Mucosa of gallbladder (tissue), 1 donor: Measurements from ENCODE around the gene AOC1. TPM values are rescaled to one million over a fixed set of nuclear protein-coding genes. Genes with fewer than 3 reads are reported as not detected.

Experiments used
- DNase-seq: peaks from one replicate; pipeline ENCODE4 v3.0.0-alpha.2; 2020; ENCODE audit warnings: low spot score
- total RNA-seq: library from RNA; stranded (reverse); gene quantifications from one replicate; pipeline ENCODE4 v1.2.1, GENCODE V29; 2021
- donor health status: DM: no; HTN: no; CAD: no.

AOC1 gene
- total RNA-seq, 1 donor from 2014 or later = 8.4 TPM

DNA sequence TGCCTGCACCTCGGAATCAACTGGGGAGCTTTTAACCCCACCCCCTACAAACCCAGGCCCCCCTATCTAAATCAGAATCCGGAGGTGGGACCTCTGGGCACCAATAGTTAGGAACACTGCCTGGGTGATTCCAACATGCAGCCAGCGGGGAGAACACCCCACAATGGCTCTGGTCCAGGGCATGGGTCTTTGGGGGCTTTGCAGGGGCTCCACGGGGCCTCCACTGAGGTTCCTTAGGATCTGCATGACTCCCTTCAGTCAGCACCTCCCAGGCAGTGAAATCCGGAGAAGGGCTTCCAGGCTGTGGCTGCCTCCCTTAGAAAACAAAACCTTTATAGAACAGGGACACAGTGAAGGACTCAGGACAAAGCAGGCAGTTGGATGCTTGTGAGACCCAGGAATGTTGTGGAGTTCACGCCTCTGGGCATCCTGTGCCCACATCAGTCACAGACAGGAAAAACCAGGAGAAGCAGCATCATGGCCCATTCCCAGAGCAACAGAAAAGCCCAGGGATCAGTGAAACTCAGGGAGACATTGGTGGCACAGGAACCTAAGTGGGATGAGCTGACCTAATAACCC, 16.5 kb upstream of the AOC1 start:
- no peak for DNase-seq

DNA sequence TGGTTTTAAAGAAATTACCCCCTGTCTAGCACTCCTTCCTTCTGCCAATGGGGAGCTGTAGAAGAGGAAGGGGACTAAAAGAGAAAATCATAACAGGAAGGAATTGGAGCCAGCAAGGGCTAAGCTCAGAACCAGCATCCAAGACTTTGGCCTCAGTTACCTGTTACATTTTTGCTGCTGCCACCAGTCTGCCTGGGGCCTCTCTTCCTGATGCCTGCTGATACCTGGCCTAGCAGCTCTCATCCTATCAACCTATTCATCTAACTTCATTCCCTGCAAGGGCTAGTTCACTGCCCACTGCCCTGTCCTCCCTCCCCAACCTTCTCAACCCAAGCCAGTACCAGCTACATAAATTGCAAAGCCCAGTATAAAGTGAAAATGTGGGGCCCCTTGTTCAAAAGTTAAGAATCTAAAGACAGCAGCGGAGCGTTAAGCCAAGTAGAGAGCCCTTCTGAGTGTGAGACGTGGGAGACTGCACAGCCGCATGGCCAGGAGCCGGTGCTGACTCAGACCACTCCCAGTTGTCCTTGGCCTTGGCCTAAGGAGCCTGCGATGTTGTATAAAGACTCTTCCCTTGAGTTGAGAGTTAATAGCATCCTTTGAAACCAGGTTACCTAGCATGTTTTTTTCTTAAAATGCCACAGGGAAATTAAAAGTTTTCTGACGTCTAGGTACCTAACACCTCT, 13.2 kb upstream of the AOC1 start:
- DNase-seq = no peak

DNA sequence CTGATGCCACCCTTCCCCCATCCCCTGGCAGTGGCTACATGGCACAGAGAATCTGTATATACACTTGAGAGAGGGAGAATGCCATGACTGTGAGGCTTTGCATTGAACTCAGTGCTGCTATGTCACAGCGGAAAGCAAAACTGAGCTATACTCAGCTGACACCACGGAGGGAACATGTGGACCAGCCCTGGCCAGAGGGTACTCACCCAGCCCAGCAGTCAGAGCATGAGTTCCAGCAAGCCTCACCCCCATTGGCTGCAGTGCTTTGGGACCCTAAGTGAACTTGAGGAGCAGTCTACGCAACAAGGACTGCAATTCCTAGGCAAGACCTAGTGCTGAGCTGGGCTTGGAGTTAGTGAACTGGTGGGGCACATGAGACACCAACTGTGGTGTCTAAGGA, 10.3 kb upstream of the AOC1 start:
- DNase-seq = no peak

DNA sequence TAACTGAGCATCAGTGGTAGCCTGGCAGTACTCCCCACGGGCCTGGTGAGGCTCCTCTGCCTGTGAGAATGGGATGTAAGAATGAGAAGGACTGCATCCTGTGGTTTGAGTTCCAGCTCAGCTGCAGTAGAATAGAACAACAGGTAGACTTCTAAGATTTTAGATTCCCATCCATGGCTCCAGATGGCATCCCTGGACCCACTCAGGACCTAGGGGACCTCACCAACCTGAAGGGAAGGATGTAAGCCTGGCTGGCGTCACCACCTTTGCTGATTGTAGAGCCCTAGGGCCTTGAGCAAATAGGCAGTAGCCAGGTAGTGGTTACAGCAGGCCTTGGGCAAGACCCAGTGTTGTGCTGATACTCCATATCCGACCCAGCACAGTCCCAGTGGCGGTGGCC, 9.6 kb upstream of the AOC1 start:
- DNase-seq = no peak

GRCh38 chr7:150845421-150845861, 6.9 kb upstream of the AOC1 start:
- peak; percentile 58 for DNase-seq

- DNase-seq = no peak
These were observed 5.8 kb upstream of the AOC1 start for GRCh38 chr7:150846291-150847115.

DNA sequence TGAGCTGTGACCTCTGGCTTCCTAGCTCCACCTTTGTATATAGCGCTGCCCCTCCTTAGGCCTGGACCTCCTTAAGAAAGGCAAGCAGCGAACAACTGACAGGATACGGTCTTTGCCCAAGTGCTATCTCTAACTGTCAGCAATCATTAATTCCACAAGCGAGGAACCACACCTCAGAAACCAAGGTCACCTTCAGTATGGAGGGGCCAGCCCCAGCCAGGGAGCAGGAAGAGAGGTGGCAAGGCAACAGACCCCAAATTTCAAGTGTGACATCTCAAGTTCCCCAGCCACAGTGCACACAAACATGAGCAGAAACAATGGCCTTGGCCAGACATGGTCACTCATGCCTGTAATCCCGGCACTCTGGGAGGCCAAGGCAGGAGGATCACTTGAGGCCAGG, 4.8 kb upstream of the AOC1 start:
- DNase-seq = no peak

DNA sequence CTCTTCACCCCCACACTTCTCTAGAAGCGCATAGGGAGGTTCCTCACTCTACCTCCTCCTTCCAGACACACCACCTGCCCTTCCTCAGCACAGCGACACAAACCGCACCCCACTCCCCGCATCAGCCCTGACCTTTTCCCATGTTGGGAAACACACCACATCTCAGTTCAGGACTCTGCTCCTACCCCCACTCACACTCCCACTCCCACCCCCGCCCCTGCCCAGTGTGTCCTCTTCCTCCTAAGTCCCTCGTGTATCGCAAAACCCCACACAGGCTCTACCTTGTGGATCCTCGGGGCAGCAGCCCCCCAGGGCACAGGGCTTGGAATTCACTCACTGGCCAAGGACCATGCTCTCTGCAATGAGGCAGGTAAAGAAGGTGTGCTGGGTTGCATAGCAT, 4.2 kb upstream of the AOC1 start:
- DNase-seq = no peak

DNA sequence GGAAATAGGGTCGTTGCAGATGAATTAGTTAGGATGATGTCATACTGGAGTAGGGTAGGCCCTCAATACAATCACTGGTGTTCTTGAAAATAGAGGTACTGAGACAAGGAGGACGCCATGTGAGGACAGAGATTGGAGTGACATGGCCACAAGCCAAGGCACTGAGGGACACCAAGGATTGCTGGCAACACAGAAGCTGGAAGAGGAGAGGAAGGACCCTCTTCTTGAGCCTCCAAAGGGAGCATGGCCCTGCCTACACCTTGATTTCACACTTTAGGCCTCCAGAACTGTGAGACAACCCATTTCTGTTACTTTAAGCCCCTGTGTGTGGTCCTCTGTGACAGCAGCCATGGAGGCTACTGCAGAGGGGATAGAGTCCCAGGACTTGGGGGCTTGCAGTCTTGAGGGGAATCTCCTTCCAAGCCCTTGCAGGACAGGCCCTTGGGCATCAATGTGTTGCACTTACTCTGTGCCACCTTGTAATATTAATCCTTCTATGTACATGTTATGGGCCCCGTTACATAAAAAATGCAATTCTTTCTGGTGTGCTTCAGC, 3.7 kb upstream of the AOC1 start:
- no peak for DNase-seq

GRCh38 chr7:150849204-150849775, 3.0 kb upstream of the AOC1 start:
- no peak for DNase-seq

- no peak for DNase-seq
These were observed 2.0 kb upstream of the AOC1 start for GRCh38 chr7:150850273-150850672.

DNA sequence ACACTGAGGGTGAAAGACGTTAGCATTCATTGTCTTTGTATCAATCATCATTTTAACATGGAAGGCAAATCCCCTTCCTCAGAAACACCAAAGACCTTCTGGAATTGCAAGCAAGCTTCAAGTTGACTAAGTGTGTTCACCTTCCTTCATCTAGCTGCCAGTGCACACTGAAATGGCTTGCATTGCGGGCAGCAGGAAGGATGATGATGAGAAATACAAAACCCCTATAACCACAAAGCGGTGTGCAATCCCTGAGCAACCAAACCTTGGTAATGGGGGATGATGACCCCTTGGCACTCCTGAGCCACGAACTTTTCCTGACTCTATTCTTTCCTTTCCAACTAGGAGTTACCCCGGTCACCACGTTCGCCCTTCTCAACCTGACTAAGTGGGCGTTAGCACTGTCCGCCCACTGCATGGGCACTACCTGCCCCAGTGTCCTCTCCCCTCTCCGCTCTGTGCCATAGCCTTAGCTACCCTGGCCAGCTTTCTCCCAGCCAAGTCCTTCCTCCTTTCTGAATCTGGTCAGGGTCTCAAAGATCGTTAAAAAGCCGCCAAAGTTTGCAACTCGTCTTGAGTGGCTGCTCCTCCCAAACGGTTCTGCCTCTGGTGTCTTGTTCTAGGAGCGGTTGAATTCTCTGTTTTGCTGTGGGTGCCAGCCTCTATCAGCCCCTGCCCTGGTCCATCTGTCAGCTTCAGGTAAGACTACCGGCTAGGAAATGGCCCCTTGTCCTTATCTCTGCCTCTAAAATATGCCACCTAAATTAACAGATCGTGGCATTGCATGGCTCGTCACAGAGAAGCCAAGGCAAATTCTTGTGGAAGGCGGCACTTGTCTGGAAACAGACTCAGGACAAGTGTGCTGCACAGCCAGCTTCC, 586 bp upstream of the AOC1 start:
- DNase-seq = no peak

DNA sequence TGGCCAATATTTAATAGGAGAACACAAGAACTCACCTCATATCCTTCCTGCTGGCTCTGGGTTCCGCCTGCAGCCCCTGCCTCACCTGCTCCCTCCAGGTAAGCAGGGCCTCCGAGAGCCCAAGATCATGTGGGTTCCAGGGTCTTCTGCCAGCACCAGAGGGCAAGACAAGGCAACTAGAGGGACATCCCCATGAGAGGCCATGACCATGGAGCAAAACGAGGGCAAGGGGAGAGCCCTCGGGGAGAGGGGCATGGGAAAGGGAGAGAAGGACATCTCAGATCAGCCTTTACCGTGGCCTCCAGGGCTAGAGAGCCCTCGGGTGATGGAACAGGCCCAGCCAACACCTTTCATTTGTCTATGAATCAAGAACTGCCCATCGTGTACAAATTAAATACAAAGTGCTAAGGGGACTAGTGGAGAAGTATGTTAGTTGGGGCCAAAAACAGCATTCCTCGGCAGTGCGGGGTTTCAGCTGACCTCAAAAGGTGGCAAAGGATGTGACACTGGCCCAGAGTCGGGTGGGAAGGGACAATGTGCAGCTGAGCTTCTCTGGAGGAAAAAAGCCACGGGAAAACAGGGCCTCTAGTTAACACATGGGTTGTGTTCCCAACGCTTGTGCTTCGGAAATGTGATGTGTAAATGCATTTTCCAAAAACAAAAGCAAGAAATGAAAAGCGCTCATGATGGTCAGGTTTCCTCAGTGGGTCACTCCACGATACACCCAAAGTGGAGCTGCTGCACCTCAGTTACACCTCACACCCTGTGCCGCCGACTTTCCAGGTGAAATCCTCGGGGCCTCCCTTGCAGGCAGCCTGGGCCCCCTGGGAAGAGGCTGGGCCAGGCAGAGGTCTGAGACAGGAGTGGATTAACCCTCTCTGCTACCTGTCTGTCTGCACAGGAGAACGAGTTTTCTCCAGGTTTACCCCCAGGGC, 2.0 kb downstream of the AOC1 start:
- peak; percentile 6 for DNase-seq

GRCh38 chr7:150855046-150855445, 2.7 kb downstream of the AOC1 start:
- DNase-seq = no peak

DNA sequence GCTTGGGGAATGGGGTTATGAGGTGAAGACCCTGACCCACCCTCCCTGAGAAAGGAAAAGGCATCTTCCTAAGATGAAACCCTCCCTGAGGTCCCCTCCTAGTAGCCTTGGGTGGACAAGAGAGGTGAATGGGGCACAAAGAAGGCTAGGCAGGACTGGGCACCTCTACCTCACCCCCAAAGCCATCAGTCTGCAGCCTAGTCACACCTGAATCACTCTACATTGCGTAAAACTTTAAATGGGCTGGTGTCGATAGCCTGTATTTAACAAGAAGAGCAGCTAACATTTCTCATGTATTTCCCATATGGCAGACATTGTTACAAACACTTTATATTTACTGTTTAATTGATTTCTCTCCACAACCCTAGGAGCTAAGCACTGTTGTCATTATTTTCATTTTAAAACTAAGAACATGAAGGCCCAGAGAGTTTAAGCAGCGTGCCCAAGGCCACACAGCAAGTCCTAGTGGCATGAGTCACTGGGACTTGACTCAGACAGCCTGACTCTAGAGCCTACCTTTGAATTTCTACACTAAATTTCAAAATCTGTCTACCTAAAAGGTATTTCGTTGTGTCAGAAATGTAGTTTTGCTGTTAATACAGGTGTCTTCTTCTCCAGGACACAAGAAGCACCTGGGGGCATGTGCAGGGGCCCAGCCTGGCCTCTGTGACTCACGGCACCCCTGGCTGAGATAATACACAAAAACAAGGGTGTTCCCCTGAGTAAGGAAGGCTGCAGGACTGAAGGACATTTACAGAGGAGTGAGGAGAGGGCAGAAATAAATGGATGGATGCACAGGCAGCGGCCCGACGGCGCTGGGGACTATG, 3.4 kb downstream of the AOC1 start:
- DNase-seq = no peak

DNA sequence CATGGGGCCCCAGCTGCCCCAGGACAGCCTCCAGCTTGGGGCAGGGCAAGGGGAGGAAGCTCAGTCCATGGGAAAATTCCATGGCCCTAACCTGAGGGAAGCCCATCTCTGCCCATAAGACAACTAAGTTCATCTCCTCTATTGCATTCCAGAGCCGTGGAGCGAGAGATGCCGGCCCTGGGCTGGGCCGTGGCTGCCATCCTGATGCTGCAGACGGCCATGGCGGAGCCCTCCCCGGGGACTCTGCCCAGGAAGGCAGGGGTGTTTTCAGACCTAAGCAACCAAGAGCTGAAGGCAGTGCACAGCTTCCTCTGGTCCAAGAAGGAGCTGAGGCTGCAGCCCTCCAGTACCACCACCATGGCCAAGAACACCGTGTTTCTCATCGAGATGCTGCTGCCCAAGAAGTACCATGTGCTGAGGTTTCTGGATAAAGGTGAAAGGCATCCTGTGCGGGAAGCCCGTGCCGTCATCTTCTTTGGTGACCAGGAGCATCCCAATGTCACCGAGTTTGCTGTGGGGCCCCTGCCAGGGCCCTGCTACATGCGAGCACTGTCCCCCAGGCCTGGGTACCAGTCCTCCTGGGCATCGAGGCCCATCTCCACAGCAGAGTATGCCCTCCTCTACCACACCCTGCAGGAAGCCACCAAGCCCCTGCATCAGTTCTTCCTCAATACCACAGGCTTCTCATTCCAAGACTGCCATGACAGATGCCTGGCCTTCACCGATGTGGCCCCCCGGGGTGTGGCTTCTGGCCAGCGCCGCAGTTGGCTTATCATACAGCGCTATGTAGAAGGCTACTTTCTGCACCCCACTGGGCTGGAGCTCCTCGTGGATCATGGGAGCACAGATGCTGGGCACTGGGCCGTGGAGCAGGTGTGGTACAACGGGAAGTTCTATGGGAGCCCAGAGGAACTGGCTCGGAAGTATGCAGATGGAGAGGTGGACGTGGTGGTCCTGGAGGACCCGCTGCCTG, 4.3 kb downstream of the AOC1 start:
- peak; percentile 8 for DNase-seq

GRCh38 chr7:150857276-150858055, 5.1 kb downstream of the AOC1 start:
- DNase-seq = peak; percentile 5
